ENCODE data around the gene LAG3.
A peak's percentile ranks its signal among the peaks of the same experiment; 100 is the strongest.

The LAG3 gene

GRCh38 chr12:6824901-6825381 is 52.6 kb downstream of the LAG3 start:
- DNase-seq = no peak

GRCh38 chr12:6825398-6826124 is 53.2 kb downstream of the LAG3 start:
- DNase-seq = peak; percentile 69

- DNase-seq = no peak
These were observed 53.9 kb downstream of the LAG3 start for GRCh38 chr12:6826125-6826733.

GRCh38 chr12:6826734-6827436 is 54.6 kb downstream of the LAG3 start:
- no peak for DNase-seq

- peak; percentile 20 for DNase-seq
These were observed 55.2 kb downstream of the LAG3 start for GRCh38 chr12:6827437-6827911.

Measured in activated effector memory CD4-positive, alpha-beta T cell treated with Interleukin-2 at 50 U/mL for 16 hours (primary cell).